CD1c-positive myeloid dendritic cell (primary cell): Measurements from ENCODE around the gene RPP14.

Experiments used
- DNase-seq: peaks from one replicate; pipeline ENCODE4 v3.0.0-alpha.2; 2016; ENCODE audit errors: extremely low spot score

RPP14 gene

DNA sequence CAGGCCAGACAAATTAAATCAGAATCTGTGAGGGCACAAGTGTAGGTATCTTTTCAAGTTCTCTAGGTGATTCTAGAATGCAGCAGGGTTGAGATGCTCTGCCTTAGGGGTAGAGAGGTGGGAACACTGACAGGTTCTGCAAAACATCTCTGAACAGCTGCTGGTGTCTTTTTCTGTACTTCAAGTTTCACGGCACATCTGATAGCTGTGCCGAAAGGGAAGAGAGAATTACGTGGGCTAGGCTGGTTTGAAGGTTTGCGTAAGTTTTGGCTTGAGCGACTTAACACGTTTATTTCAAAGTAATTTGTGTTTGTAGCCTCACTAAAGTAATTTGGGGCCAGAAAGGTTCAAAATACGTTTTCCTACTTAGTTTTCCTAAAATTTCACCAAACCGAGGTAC, 49.1 kb downstream of the RPP14 start:
- DNase-seq: peak; percentile 91

- peak; percentile 88 for DNase-seq
Observed at GRCh38 chr3:58356054-58356453, 50.0 kb downstream of the RPP14 start.

GRCh38 chr3:58357402-58357801, 51.4 kb downstream of the RPP14 start:
- DNase-seq: no peak

DNA sequence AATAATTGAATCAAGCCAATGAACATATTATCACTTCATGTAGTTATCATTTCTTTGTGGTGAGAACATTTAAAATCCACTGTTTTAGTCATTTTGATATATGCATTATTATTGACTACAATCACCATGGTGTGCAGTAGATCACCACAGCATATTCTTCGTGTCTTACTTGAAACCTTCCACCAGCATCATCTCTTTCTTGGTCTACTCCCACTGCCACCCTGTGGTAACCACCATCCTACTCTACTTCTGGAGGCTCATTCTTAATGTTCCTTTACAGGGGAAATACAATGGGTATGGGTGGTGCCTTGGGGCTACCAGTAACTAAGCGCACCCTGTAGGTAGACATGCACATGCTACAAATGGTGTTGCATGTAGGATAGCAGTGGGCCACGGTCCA, 52.0 kb downstream of the RPP14 start:
- DNase-seq: no peak

GRCh38 chr3:58358808-58359207, 52.8 kb downstream of the RPP14 start:
- no peak for DNase-seq

- no peak for DNase-seq
Observed at GRCh38 chr3:58359621-58360020, 53.6 kb downstream of the RPP14 start.

DNA sequence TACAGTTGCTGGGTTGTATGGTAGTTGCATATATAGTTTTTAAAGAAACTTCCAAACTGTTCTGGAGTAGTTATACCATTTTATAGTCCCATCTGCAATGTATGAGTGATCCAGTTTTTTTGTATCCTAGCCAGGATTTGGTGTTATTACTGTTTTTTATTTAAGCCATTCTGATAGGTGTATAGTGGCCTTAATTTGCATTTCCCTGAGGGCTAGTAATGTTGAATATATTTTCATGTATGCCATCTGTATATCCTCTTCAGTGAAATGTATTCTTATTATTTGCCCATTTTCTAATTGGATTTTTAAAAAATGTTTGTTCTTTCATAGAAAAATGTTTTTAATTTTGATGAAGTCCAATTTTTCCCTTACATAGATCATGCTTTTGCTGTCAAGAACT, 55.8 kb downstream of the RPP14 start:
- no peak for DNase-seq

GRCh38 chr3:58366699-58367098, 60.7 kb downstream of the RPP14 start:
- DNase-seq: no peak

DNA sequence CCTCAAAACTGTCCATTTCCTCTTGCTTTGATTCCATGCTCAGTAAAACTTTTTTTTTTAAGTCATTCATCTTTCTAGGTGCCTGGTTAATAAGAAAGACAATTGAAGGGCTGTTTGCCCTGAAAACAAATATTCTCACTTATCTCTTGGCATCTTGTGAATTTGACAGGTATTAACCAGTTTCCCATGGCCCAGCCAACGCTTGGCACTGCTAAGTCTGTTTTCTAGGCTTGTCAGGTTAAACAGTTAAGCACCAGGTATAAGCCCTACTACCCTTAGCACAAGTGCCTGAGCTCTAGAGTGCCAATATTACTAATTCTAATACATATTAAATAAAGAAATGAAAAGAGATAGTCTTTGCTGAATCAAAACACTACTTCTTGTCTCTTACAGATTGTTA, 63.0 kb downstream of the RPP14 start:
- DNase-seq: no peak
